Measurements from ENCODE around the gene FOXO6.

DNA sequence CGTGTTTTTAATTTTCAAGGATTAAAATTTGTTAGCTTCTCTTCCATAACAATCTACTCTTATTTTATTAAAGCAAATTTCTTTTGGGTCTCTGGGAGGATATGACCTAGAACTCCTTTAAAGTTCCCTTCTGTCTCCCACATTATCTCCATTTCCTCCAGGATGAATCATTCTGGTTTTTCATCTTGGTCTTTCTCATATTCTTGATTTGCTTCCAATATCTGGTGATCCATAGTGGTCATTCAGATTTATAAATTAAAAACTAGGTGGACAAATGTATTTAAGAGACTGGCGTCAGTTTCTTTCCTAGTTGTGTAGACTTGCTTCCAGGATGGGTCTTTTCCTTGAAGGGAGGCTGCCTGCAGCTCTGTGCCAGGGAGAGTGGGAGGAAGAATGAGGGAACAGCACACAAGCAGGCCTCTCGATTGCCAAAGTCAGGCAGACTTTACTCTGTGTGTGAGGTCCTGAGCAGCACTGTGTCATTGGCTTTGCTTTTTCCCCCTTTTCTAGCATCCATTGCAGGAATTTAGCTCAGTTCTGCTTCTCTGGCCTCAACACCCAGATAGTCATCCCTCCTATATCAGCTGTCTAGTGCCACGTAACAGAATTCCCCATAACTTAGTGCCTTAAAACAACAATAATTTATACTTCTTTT lies 48.1 kb upstream of the FOXO6 start:
- TF ChIP-seq, protein P1, sequence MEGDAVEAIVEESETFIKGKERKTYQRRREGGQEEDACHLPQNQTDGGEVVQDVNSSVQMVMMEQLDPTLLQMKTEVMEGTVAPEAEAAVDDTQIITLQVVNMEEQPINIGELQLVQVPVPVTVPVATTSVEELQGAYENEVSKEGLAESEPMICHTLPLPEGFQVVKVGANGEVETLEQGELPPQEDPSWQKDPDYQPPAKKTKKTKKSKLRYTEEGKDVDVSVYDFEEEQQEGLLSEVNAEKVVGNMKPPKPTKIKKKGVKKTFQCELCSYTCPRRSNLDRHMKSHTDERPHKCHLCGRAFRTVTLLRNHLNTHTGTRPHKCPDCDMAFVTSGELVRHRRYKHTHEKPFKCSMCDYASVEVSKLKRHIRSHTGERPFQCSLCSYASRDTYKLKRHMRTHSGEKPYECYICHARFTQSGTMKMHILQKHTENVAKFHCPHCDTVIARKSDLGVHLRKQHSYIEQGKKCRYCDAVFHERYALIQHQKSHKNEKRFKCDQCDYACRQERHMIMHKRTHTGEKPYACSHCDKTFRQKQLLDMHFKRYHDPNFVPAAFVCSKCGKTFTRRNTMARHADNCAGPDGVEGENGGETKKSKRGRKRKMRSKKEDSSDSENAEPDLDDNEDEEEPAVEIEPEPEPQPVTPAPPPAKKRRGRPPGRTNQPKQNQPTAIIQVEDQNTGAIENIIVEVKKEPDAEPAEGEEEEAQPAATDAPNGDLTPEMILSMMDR (IDR thresholded peaks at IDR 0.05) = no peak
- no peak for TF ChIP-seq EZH2 (IDR thresholded peaks at IDR 0.05; ENCODE audit: borderline replicate concordance, insufficient read depth, low read depth, low read length, poor library complexity, severe bottlenecking)

All from B cell (primary cell).